H9 (cell line): ENCODE data around the gene GABRR2. TPM values are rescaled to one million over a fixed set of nuclear protein-coding genes. Genes with fewer than 3 reads are reported as not detected.

Source experiments
- DNase-seq: peaks from one replicate; pipeline ENCODE4 v3.0.0-alpha.2; 2017
- H2AFZ ChIP-seq: one replicate; pipeline ENCODE4 v1.6.1; 2013; ENCODE audit warnings: mild to moderate bottlenecking, low read length, control low read depth, moderate library complexity
- H2AK5ac ChIP-seq: 2 replicates; pipeline ENCODE4 v1.6.1; 2013; ENCODE audit warnings: low read length, control low read depth, mixed read lengths; ENCODE audit not compliant: insufficient read length
- H2BK120ac ChIP-seq: one replicate; pipeline ENCODE4 v1.6.1; 2013; ENCODE audit warnings: low read depth, mild to moderate bottlenecking, low read length, control low read depth, inconsistent platforms; ENCODE audit not compliant: poor library complexity, severe bottlenecking
- H2BK12ac ChIP-seq: 2 replicates; pipeline ENCODE4 v1.6.1; 2013; ENCODE audit warnings: low read length, control low read depth, mixed read lengths, low read depth; ENCODE audit not compliant: insufficient read length
- H2BK15ac ChIP-seq: 2 replicates; pipeline ENCODE4 v1.6.1; 2013; ENCODE audit warnings: low read depth, low read length, control low read depth
- H2BK20ac ChIP-seq: one replicate; pipeline ENCODE4 v1.6.1; 2013; ENCODE audit warnings: low read depth, mild to moderate bottlenecking, low read length, control low read depth, inconsistent platforms; ENCODE audit not compliant: poor library complexity, severe bottlenecking
- H2BK5ac ChIP-seq: 2 replicates; pipeline ENCODE4 v1.6.1; 2013; ENCODE audit warnings: low read length, control low read depth, mixed read lengths; ENCODE audit not compliant: insufficient read length
- H3K14ac ChIP-seq: 2 replicates; pipeline ENCODE4 v1.6.1; 2013; ENCODE audit warnings: low read length, control low read depth; ENCODE audit not compliant: insufficient read depth
- H3K18ac ChIP-seq: 2 replicates; pipeline ENCODE4 v1.6.1; 2013; ENCODE audit warnings: low read depth, mild to moderate bottlenecking, mixed read lengths, low read length, control low read depth; ENCODE audit not compliant: insufficient read length
- H3K23ac ChIP-seq: 2 replicates; pipeline ENCODE4 v1.6.1; 2013; ENCODE audit warnings: low read length, control low read depth, mixed read lengths, low read depth; ENCODE audit not compliant: insufficient read length
- H3K23me2 ChIP-seq: 2 replicates; pipeline ENCODE4 v1.6.1; 2013; ENCODE audit warnings: low read depth, mild to moderate bottlenecking, mixed read lengths, low read length, control low read depth; ENCODE audit not compliant: insufficient read length, poor library complexity, severe bottlenecking
- H3K27ac ChIP-seq: 2 replicates; pipeline ENCODE4 v1.5.1; 2013; ENCODE audit warnings: low read length, control low read depth, mixed read lengths, low read depth; ENCODE audit not compliant: insufficient read length
- H3K27me3 ChIP-seq: 2 replicates; pipeline ENCODE4 v1.6.1; 2013; ENCODE audit warnings: low read length, control low read depth, inconsistent platforms; ENCODE audit not compliant: insufficient read depth
- H3K4ac ChIP-seq: 2 replicates; pipeline ENCODE4 v1.6.1; 2013; ENCODE audit warnings: low read depth, mild to moderate bottlenecking, control low read depth, inconsistent platforms, low read length, moderate library complexity
- H3K4me1 ChIP-seq: 2 replicates; pipeline ENCODE4 v1.6.1; 2013; ENCODE audit warnings: low read length, control low read depth, inconsistent platforms; ENCODE audit not compliant: insufficient read depth
- H3K4me2 ChIP-seq: 2 replicates; pipeline ENCODE4 v1.6.1; 2013; ENCODE audit warnings: low read length, control low read depth, mixed read lengths; ENCODE audit not compliant: insufficient read length, insufficient read depth
- H3K56ac ChIP-seq: 2 replicates; pipeline ENCODE4 v1.6.1; 2013; ENCODE audit warnings: low read depth, mild to moderate bottlenecking, mixed read lengths, low read length, control low read depth; ENCODE audit not compliant: insufficient read length
- H3K79me1 ChIP-seq: 2 replicates; pipeline ENCODE4 v1.6.1; 2013; ENCODE audit warnings: low read depth, mild to moderate bottlenecking, moderate library complexity, low read length, control low read depth, inconsistent platforms; ENCODE audit not compliant: insufficient read depth, poor library complexity, severe bottlenecking
- H3K79me2 ChIP-seq: 2 replicates; pipeline ENCODE4 v1.6.1; 2013; ENCODE audit warnings: low read length, control low read depth, inconsistent platforms; ENCODE audit not compliant: insufficient read depth
- H3K9ac ChIP-seq: 2 replicates; pipeline ENCODE4 v1.6.1; 2013; ENCODE audit warnings: low read length, control low read depth, mixed read lengths; ENCODE audit not compliant: insufficient read length; ENCODE audit errors: extremely low read depth
- H3K9me3 ChIP-seq: one replicate; pipeline ENCODE4 v1.6.1; 2013; ENCODE audit warnings: low read depth, low read length, inconsistent platforms; ENCODE audit not compliant: control insufficient read depth
- H3T11ph ChIP-seq: one replicate; pipeline ENCODE4 v1.6.1; 2013; ENCODE audit warnings: mild to moderate bottlenecking, low read length, control low read depth, inconsistent platforms
- H4K20me1 ChIP-seq: one replicate; pipeline ENCODE4 v1.6.1; 2013; ENCODE audit not compliant: control insufficient read depth, insufficient read length, insufficient read depth
- H4K5ac ChIP-seq: 2 replicates; pipeline ENCODE4 v1.6.1; 2013; ENCODE audit warnings: low read depth, mild to moderate bottlenecking, mixed read lengths, low read length, control low read depth; ENCODE audit not compliant: insufficient read length
- H4K8ac ChIP-seq: replicated peaks from 2 replicates; pipeline ENCODE4 v1.6.1; 2013; ENCODE audit warnings: low read length, control low read depth, mixed read lengths, low read depth; ENCODE audit not compliant: insufficient read length
- H4K91ac ChIP-seq: 2 replicates; pipeline ENCODE4 v1.6.1; 2013; ENCODE audit warnings: low read depth, mild to moderate bottlenecking, moderate library complexity, mixed read lengths, low read length, control low read depth; ENCODE audit not compliant: insufficient read length
- H3K27ac Mint-ChIP-seq, 3 experiments: 2 replicates in 2 of 3; 3 replicates in 1 of 3; pipeline ENCODE4 v1.8.0; 2020 to 2021; ENCODE audit warnings: mixed read lengths in 3 of 3, mild to moderate bottlenecking in 1 of 3, moderate library complexity in 1 of 3
- H3K27me3 Mint-ChIP-seq: 2 replicates; pipeline ENCODE4 v1.8.0; 2021; ENCODE audit warnings: low read depth, mild to moderate bottlenecking, moderate library complexity, mixed read lengths
- H3K36me3 Mint-ChIP-seq, 3 experiments: 2 replicates in 2 of 3; 3 replicates in 1 of 3; pipeline ENCODE4 v1.8.0; 2020 to 2021; ENCODE audit warnings: low read depth in 3 of 3, mixed read lengths in 3 of 3; ENCODE audit not compliant: insufficient read depth in 1 of 3
- H3K4me1 Mint-ChIP-seq, 2 experiments: 2 replicates each; pipeline ENCODE4 v1.8.0; 2020; ENCODE audit warnings: mixed read lengths in 2 of 2
- H3K4me3 Mint-ChIP-seq, 2 experiments: 2 replicates in 1 of 2; 3 replicates in 1 of 2; pipeline ENCODE4 v1.8.0; 2020 to 2021; ENCODE audit warnings: mild to moderate bottlenecking in 2 of 2, mixed read lengths in 2 of 2, moderate library complexity in 1 of 2
- H3K9me3 Mint-ChIP-seq, 2 experiments: 2 replicates in 1 of 2; 3 replicates in 1 of 2; pipeline ENCODE4 v1.8.0; 2020; ENCODE audit warnings: mild to moderate bottlenecking in 2 of 2, mixed read lengths in 2 of 2, moderate library complexity in 1 of 2
- total RNA-seq: library from RNA; stranded (reverse); gene quantifications from 2 replicates; pipeline ENCODE4 v1.2.1, GENCODE V29; 2021
- TF ChIP-seq, protein P1 (sequence below): fragments of 200-600 bp; sonication (generic); conservative IDR thresholded peaks from 3 replicates; pipeline ENCODE4 v1.8.0; 2021; ENCODE audit warnings: antibody characterized with exemption, mild to moderate bottlenecking

GABRR2 gene
- total RNA-seq, 1 experiment from 2014 or later: not detected

DNA sequence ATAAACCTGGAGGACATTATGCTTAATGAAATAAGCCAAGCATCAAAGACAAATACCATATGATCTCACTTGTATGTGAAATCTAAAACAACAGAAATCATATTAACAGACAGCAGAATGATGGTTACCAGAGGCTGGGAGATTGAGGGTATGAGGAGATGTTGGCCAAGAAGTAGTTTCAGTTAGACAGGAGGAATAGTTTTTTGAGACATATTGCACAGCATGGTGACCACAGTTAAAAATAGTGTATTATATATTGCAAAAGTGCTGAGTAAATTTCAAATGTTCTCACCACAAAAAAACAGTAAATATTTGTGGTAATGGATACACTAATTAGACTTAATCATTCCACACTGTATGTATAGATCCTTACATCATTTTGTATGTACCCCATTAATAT, 99.7 kb downstream of the GABRR2 start:
- H3K4ac ChIP-seq: no peak overlapping the region
- H3K27ac Mint-ChIP-seq: no peak overlapping the region
- TF ChIP-seq, protein P1, sequence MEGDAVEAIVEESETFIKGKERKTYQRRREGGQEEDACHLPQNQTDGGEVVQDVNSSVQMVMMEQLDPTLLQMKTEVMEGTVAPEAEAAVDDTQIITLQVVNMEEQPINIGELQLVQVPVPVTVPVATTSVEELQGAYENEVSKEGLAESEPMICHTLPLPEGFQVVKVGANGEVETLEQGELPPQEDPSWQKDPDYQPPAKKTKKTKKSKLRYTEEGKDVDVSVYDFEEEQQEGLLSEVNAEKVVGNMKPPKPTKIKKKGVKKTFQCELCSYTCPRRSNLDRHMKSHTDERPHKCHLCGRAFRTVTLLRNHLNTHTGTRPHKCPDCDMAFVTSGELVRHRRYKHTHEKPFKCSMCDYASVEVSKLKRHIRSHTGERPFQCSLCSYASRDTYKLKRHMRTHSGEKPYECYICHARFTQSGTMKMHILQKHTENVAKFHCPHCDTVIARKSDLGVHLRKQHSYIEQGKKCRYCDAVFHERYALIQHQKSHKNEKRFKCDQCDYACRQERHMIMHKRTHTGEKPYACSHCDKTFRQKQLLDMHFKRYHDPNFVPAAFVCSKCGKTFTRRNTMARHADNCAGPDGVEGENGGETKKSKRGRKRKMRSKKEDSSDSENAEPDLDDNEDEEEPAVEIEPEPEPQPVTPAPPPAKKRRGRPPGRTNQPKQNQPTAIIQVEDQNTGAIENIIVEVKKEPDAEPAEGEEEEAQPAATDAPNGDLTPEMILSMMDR: no peak

More for the DNA sequence above, 99.7 kb downstream of the GABRR2 start:
- no peak overlapping the region for H2BK15ac ChIP-seq
- H3K9me3 Mint-ChIP-seq: no peaks in the 10 kb centered on the region
- H3K14ac ChIP-seq: no peak overlapping the region
- H3K79me1 ChIP-seq: no peaks in the 10 kb centered on the region
- H3K4me3 Mint-ChIP-seq: no peak overlapping the region
- no peak overlapping the region for H3K4me2 ChIP-seq
- H4K8ac ChIP-seq: no peak overlapping the region
- no peaks in the 10 kb centered on the region for H3K23me2 ChIP-seq
- no peak overlapping the region for H2BK120ac ChIP-seq
- H3K27ac ChIP-seq: no peak overlapping the region
- H2BK5ac ChIP-seq: no peak overlapping the region
- no peak overlapping the region for H3K9ac ChIP-seq
- no peak overlapping the region for H3K18ac ChIP-seq
- H3K56ac ChIP-seq: no peak overlapping the region
- H3K27me3 ChIP-seq: no peaks in the 10 kb centered on the region
- no peak overlapping the region for H3K23ac ChIP-seq
- H3K9me3 ChIP-seq: no peaks in the 10 kb centered on the region
- peaks cover 17% of the 10 kb centered on the region; the same call in 1 of the 2 replicates for H3K4me1 ChIP-seq
- H3K36me3 Mint-ChIP-seq: peaks cover 0 to 3% (median 0%) of the 10 kb centered on the region in 3 experiments; a peak in 1 of 7 replicates
- H4K91ac ChIP-seq: no peak overlapping the region
- no peaks in the 10 kb centered on the region for H4K20me1 ChIP-seq
- H4K5ac ChIP-seq: no peak overlapping the region
- H2AK5ac ChIP-seq: no peak overlapping the region
- H2AFZ ChIP-seq: no peak overlapping the region
- H2BK12ac ChIP-seq: no peak overlapping the region
- no peaks in the 10 kb centered on the region for H3K79me2 ChIP-seq
- peaks cover 36 to 39% of the 10 kb centered on the region in 2 experiments for H3K4me1 Mint-ChIP-seq
- no peaks in the 10 kb centered on the region for H3K27me3 Mint-ChIP-seq
- H2BK20ac ChIP-seq: no peak overlapping the region
- no peak for DNase-seq
- no peak overlapping the region for H3T11ph ChIP-seq
